ENCODE results near the gene IGSF3. TPM values are rescaled to one million over a fixed set of nuclear protein-coding genes. Genes with fewer than 3 reads are reported as not detected.

The IGSF3 gene
- total and polyA plus RNA-seq, 2 experiments from 2014 or later = 8.8 to 34.0 TPM

- no peaks in the 10 kb centered on the region for H3K4me1 ChIP-seq (ENCODE audit: insufficient read depth)
- H2AFZ ChIP-seq = no peak overlapping the region
- H3K36me3 ChIP-seq (replicated peaks; ENCODE audit: insufficient read depth, low read depth) = no peaks in the 10 kb centered on the region
- H3K9me2 ChIP-seq (replicated peaks; ENCODE audit: insufficient read depth) = no peaks in the 10 kb centered on the region
- no peak overlapping the region for H3K4me2 ChIP-seq
- DNase-seq (ENCODE audit: low spot score) = no peak
- H3K4me3 ChIP-seq = no peak overlapping the region
- H4K20me1 ChIP-seq (ENCODE audit: insufficient read depth, poor library complexity, severe bottlenecking) = no peaks in the 10 kb centered on the region
- TF ChIP-seq CTCF (IDR thresholded peaks at IDR 0.05; ENCODE audit: poor library complexity) (no peak), EZH2 (IDR thresholded peaks at IDR 0.05; ENCODE audit: borderline replicate concordance) (no peak), EZH2phosphoT487 (IDR thresholded peaks at IDR 0.05; ENCODE audit: low read depth, severe bottlenecking, unreplicated experiment) (no peak)
- no peak overlapping the region for H3K27ac ChIP-seq
- no peaks in the 10 kb centered on the region for H3K9me3 ChIP-seq (ENCODE audit: low read depth)
- no peaks in the 10 kb centered on the region for H3K27me3 ChIP-seq
- WGBS (ENCODE audit: low lambda C conversion rate, missing lambda C conversion rate) = 98% methylated on average over 3 of the region's 3 CpGs
- H3K79me2 ChIP-seq = no peaks in the 10 kb centered on the region
Observed at GRCh38 chr1:116581323-116581885, 86.1 kb downstream of the IGSF3 start.

- Histone ChIP-seq H3K36me3 (replicated peaks; ENCODE audit: insufficient read depth, low read depth) (no peaks in the 10 kb centered on the region), H3K9me2 (replicated peaks; ENCODE audit: insufficient read depth) (no peaks in the 10 kb centered on the region)
- TF ChIP-seq EZH2 (IDR thresholded peaks at IDR 0.05; ENCODE audit: borderline replicate concordance) (no peak), CTCF (IDR thresholded peaks at IDR 0.05; ENCODE audit: poor library complexity) (no peak), EZH2phosphoT487 (IDR thresholded peaks at IDR 0.05; ENCODE audit: low read depth, severe bottlenecking, unreplicated experiment) (no peak)
Observed at GRCh38 chr1:116580446-116581322, 86.8 kb downstream of the IGSF3 start.

GRCh38 chr1:116579259-116579875, 88.2 kb downstream of the IGSF3 start:
- H3K36me3 ChIP-seq (replicated peaks; ENCODE audit: insufficient read depth, low read depth) = no peaks in the 10 kb centered on the region
- H3K9me3 ChIP-seq (ENCODE audit: low read depth) = no peaks in the 10 kb centered on the region
- H3K27ac ChIP-seq = no peak overlapping the region
- no peak overlapping the region for H3K4me3 ChIP-seq
- H3K79me2 ChIP-seq = no peaks in the 10 kb centered on the region
- no peak for TF ChIP-seq EZH2 (IDR thresholded peaks at IDR 0.05; ENCODE audit: borderline replicate concordance)
- no peak for TF ChIP-seq EZH2phosphoT487 (IDR thresholded peaks at IDR 0.05; ENCODE audit: low read depth, severe bottlenecking, unreplicated experiment)
- TF ChIP-seq CTCF (IDR thresholded peaks at IDR 0.05; ENCODE audit: poor library complexity) = no peak
- no peaks in the 10 kb centered on the region for H4K20me1 ChIP-seq (ENCODE audit: insufficient read depth, poor library complexity, severe bottlenecking)
- no peak for DNase-seq (ENCODE audit: low spot score)
- no peaks in the 10 kb centered on the region for H3K27me3 ChIP-seq
- H3K9me2 ChIP-seq (replicated peaks; ENCODE audit: insufficient read depth) = no peaks in the 10 kb centered on the region
- H2AFZ ChIP-seq = no peak overlapping the region
- WGBS (ENCODE audit: low lambda C conversion rate, missing lambda C conversion rate) = 90% methylated on average over 21 of the region's 21 CpGs
- H3K4me2 ChIP-seq = no peak overlapping the region
- no peaks in the 10 kb centered on the region for H3K4me1 ChIP-seq (ENCODE audit: insufficient read depth)

More at GRCh38 chr1:116580446-116581322, 86.8 kb downstream of the IGSF3 start:
- no peak overlapping the region for H3K4me3 ChIP-seq
- H2AFZ ChIP-seq = no peak overlapping the region
- DNase-seq (ENCODE audit: low spot score) = no peak
- no peaks in the 10 kb centered on the region for H4K20me1 ChIP-seq (ENCODE audit: insufficient read depth, poor library complexity, severe bottlenecking)
- H3K27ac ChIP-seq = no peak overlapping the region
- no peaks in the 10 kb centered on the region for H3K27me3 ChIP-seq
- 84% methylated on average over 7 of the region's 7 CpGs for WGBS (ENCODE audit: low lambda C conversion rate, missing lambda C conversion rate)
- no peaks in the 10 kb centered on the region for H3K9me3 ChIP-seq (ENCODE audit: low read depth)
- no peaks in the 10 kb centered on the region for H3K79me2 ChIP-seq
- no peaks in the 10 kb centered on the region for H3K4me1 ChIP-seq (ENCODE audit: insufficient read depth)
- H3K4me2 ChIP-seq = no peak overlapping the region
